Measurements from ENCODE around the gene KIF9.
A peak's percentile ranks its signal among the peaks of the same experiment; 100 is the strongest.

KIF9 gene

DNA sequence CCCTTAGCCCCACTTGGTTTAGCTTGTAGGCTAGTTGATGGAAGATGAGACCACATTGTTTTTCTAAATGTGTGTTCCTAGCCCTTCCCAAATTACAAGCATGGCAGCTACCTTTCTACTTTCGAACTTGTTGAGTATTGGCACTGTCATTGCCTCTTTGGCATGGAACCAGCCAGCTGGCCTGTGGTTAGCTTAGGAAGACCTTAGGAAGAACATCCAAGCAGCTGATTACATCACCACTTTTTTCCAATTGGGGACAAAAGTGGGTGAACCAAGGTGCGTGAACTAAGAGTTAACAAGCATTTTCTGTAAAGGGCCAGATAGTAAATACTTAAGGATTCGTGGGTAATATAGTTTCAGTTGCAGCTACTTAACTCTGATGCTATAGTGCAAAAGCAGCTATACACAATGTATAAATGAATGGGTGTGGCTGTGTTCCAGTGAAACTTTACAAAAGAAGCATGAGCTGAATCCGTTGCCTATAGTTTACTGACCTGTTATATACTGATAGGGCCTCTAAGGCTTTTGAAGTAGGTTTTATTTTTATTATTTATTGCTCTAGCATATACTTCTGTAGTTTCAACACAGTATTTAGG lies 8.7 kb upstream of the KIF9 start:
- DNase-seq (ENCODE audit: low read depth) = no peak
- TF ChIP-seq, protein P1, sequence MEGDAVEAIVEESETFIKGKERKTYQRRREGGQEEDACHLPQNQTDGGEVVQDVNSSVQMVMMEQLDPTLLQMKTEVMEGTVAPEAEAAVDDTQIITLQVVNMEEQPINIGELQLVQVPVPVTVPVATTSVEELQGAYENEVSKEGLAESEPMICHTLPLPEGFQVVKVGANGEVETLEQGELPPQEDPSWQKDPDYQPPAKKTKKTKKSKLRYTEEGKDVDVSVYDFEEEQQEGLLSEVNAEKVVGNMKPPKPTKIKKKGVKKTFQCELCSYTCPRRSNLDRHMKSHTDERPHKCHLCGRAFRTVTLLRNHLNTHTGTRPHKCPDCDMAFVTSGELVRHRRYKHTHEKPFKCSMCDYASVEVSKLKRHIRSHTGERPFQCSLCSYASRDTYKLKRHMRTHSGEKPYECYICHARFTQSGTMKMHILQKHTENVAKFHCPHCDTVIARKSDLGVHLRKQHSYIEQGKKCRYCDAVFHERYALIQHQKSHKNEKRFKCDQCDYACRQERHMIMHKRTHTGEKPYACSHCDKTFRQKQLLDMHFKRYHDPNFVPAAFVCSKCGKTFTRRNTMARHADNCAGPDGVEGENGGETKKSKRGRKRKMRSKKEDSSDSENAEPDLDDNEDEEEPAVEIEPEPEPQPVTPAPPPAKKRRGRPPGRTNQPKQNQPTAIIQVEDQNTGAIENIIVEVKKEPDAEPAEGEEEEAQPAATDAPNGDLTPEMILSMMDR (IDR thresholded peaks at IDR 0.05; ENCODE audit: low read depth, low read length, missing control alignments) = no peak
- no peak overlapping the region for H3K4me3 ChIP-seq (ENCODE audit: low read depth, low read length)

DNA sequence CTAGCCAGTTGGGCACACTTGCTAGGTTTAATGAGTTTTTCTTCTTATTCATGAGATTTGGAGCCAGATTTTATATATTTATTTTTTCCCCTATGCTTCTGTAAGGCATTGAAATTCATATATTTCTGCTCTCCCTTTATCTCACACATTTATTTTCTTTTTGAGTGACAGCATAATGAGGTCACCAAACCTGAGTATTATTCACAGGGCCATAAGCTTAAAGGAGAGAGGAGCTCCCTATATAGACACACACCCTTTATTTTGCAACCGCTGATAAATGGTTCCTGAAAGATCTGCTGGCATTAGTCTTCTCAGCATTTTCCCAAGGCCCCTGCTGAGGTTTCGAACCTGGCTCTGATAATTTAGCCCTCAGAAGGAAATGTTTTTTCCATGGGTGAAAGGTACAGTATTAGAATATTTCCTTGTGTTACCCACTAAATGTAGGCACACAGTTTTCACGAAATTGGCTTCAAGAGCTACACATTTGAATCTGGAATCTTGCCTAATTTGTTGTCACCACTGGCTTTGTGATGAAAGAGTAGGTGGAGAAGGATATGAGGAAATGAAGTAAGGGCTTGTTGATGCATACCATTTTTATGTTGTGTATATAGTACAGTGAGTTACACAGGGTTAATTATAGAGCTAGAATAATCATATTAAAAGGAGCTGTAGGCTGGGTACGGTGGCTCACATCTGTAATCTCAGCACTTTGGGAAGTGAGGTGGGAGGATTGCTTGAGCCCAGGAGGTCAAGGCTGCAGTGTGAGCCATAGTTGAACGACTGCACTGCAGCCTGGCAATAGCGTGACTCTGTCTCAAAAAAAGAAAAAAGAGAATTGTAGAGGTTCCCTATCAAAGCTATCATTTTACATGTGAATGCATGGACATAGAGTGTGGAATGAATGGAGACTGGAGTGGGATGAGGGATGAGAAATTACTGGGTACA lies 6.6 kb upstream of the KIF9 start:
- H3K4me3 ChIP-seq (ENCODE audit: low read depth, low read length) = no peak overlapping the region
- DNase-seq (ENCODE audit: low read depth) = no peak
- TF ChIP-seq, protein P1 (IDR thresholded peaks at IDR 0.05; ENCODE audit: low read depth, low read length, missing control alignments) = no peak

DNA sequence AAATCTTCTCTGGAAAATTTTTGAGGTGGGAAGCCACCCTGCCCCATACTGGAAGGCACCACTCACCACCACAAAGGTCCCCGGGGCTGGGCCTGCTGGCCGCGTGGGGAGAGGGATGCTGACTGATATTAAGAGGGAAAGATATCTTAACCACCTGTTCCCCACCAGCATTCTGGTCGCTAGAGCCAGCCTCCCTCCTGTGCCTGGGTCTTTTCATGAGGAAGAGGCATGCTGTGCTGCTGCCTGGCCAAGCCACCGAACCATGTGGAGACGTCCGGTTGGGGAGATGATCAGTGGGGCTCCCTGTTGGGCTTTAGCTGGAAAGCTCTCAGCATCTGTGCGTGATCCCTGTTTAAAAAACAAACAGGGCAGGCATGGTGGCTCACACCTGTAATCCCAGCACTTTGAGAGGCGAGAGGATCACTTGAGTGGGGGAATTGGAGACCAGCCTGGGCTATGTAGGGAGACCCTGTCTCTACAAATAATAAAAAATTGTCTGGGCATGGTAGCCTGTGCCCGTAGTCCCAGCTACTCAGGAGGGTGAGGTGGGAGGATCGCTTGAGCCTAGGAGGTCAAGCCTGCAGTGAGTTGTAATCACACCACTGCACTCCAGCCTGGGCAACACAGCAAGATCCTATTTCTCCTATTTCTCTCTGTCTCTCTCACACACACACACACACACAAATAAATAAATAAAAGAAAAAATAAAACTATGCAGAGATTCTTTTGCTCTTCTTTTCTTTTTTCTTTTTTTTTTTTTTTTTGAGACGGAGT lies 1.2 kb upstream of the KIF9 start:
- peak overlapping the region; percentile 86 for H3K4me3 ChIP-seq (ENCODE audit: low read depth, low read length)
- no peak for DNase-seq (ENCODE audit: low read depth)
- TF ChIP-seq, protein P1 (IDR thresholded peaks at IDR 0.05; ENCODE audit: low read depth, low read length, missing control alignments) = no peak

DNA sequence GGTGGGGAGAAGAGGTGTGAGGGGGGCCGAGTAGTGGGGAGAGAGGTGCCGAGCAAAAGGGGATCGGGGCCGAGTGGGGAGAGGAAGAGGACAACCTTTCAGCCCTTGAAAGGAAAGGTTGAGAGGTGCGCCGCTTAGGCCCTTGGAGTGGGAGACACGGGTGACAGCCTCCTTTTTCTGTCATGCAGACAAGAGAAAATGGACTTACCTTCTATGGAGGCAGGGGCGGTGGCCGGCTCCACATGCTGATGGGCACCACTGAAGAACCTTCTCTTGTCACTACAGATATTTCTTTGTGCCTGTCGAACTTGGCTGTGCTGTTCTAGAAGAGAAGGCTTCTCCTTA lies 566 bp upstream of the KIF9 start:
- DNase-seq (ENCODE audit: low read depth) = no peak
- peak overlapping the region; percentile 86 for H3K4me3 ChIP-seq (ENCODE audit: low read depth, low read length)
- TF ChIP-seq, protein P1 (IDR thresholded peaks at IDR 0.05; ENCODE audit: low read depth, low read length, missing control alignments) = no peak

DNA sequence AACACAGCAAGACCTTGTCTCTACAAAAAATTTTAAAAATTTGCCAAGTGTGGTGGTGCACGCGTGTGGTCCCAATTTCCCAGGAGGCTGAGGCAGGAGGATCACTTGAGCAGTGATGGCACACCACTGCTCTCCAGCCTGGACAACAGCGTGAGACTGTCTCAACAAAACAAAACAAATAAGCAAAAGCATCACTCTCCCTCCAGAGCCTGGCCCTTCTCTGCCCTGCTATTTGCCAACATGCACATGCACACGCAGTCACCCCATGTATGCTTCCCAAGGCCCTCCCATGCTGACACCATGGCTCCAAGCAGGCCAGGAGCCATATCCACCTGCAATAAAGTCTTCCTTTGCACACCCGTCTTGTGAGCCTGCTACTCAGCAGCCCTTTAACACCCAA lies 2.1 kb downstream of the KIF9 start:
- TF ChIP-seq, protein P1 (IDR thresholded peaks at IDR 0.05; ENCODE audit: low read depth, low read length, missing control alignments) = no peak
- no peak overlapping the region for H3K4me3 ChIP-seq (ENCODE audit: low read depth, low read length)
- no peak for DNase-seq (ENCODE audit: low read depth)

DNA sequence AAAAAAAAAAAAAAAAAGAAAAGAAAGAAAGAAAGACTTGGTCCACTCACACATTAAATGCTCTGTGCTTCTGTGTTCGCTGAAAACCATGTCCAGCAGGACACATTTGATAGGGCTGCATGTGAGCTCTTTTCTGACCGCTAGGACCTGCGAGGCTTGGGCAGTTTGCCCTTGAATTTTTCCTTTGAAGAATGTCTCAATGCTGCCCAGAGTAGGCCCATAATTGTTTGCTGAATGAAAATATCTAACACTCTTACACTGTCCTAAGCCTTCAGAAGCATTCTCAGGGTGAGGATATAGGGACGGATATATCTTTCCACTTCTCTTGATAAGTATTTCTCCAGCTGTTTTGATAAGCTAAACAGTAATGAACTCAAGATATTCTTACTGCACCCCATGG lies 6.0 kb downstream of the KIF9 start:
- DNase-seq (ENCODE audit: low read depth) = no peak
- no peak overlapping the region for H3K4me3 ChIP-seq (ENCODE audit: low read depth, low read length)
- TF ChIP-seq, protein P1 (IDR thresholded peaks at IDR 0.05; ENCODE audit: low read depth, low read length, missing control alignments) = no peak

Data from GM12864 (cell line).